AG04449 (cell line): Measurements from ENCODE around the gene IGF1R.
A peak's percentile ranks its signal among the peaks of the same experiment; 100 is the strongest.

ENCODE experiments used
- CTCF ChIA-PET: fragments of 350-600 bp; formaldehyde crosslinking; extraction: SDS; loops from one replicate; lab custom pipeline; 2021; ENCODE audit warnings: antibody characterized with exemption; lab: Yijun Ruan, JAX
- POLR2A ChIA-PET: fragments of 400-600, 350-600 bp; formaldehyde crosslinking; extraction: SDS; loops from one replicate; lab custom pipeline; 2020; ENCODE audit warnings: antibody characterized with exemption, inconsistent platforms; lab: Yijun Ruan, JAX
- DNase-seq: peaks from one replicate; pipeline ENCODE4 v3.0.0-alpha.2; 2010; ENCODE audit warnings: low read depth, low spot score
- H3K4me3 ChIP-seq: 2 replicates; pipeline ENCODE4 v1.5.1; 2011; ENCODE audit warnings: low read depth, mild to moderate bottlenecking, control low read depth, low read length
- CTCF ChIP-seq: IDR thresholded peaks from one replicate; pipeline ENCODE4 v1.5.1; 2011; ENCODE audit warnings: mild to moderate bottlenecking, moderate library complexity, low read length, control low read depth, inconsistent platforms; ENCODE audit not compliant: insufficient read depth; ENCODE audit errors: missing control alignments

IGF1R gene

GRCh38 chr15:98657721-98658120, 9.4 kb downstream of the IGF1R start:
- H3K4me3 ChIP-seq, result no peak overlapping the region
- TF ChIP-seq CTCF, result no peak
- CTCF ChIA-PET, result interaction anchor here (0.9 to 7.8 kb wide), 11 partner anchors 11 to 402 kb away, joined by 3 to 96 read pairs (median 4); partner anchors contain the start of gene IGF1R
- POLR2A ChIA-PET, result no interaction called here
- DNase-seq, result no peak

DNA sequence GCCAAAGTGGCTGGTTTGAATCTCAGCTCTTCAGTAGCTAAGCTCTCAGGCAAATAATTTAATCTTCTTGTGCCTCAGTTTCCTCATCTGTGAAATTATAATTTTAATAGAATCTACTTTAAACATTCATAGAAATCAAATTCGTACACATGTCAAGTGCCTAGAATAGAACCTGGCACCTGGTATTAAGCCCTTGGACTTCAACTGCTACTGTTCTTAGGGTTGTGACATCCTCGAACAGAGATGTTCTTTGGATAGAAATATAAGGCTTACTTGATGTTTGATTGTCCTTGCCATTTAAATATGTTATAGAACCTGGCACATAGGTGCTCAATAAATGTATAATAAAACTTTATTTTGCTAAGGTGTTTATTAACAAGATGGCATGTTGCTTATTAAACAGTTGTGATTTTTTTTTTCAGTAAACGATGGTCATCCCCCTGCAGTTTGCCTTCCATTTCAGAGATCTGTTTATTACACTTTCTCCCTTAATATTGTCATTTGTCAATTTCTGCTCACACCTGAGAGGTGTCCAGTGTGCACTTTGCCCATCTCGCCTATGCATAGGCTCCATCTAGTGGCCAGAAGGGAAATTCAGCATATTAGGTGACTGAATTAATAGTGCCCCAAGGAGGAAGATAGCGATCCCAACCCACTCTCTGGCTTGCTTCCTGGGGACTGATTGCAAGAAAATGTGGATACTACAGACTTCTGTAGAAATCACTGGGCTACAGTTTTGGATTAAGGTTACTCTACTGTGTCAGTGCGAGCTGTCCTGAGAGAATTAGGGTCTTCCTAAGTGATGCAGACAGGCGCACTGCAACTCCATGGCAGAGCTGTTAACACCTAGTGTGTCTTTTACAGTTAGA, 10.7 kb downstream of the IGF1R start:
- no peak overlapping the region for H3K4me3 ChIP-seq
- no peak for DNase-seq
- ChIA-PET CTCF (interaction anchor here (0.6 to 7.8 kb wide), 43 partner anchors 7 to 420 kb away, joined by 3 to 96 read pairs (median 4); partner anchors contain the start of gene IGF1R), POLR2A (no interaction called here)
- peak; percentile 70 for TF ChIP-seq CTCF

- POLR2A ChIA-PET, result no interaction called here
Observed at GRCh38 chr15:98660055-98660454, 11.7 kb downstream of the IGF1R start.

DNA sequence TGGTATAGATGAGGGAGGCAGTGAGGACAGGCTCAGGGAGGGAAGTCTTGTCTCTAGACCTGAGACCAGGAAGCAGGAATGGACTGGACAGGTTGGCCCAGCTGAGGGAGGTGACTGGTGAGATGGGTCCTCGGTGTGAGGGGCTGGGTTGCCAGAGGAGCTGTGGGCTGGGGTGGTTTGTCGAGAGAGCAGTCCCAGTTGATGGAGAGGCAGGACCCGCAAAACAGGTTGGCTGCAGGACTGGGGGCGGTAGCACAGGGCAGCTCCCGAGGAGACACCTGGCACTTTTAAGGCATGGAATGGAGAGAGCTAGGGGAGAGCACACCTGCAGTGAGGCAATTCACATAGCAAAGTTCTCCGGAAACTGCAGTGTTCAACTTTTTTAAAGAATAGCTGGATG, 14.7 kb downstream of the IGF1R start:
- no peak for TF ChIP-seq CTCF
- POLR2A ChIA-PET, result no interaction called here
- no peak for DNase-seq
- CTCF ChIA-PET, result interaction anchor here (0.6 to 7.8 kb wide), 2 partner anchors 17 to 144 kb away, joined by 5 to 44 read pairs; partner anchors contain the start of gene IGF1R
- no peak overlapping the region for H3K4me3 ChIP-seq

More at GRCh38 chr15:98660055-98660454, 11.7 kb downstream of the IGF1R start:
- DNase-seq, result no peak
- no peak overlapping the region for H3K4me3 ChIP-seq
- CTCF ChIA-PET, result interaction anchor here (0.6 to 7.8 kb wide), 41 partner anchors 8 to 419 kb away, joined by 3 to 96 read pairs (median 4); partner anchors contain the start of gene IGF1R
- TF ChIP-seq CTCF, result no peak

DNA sequence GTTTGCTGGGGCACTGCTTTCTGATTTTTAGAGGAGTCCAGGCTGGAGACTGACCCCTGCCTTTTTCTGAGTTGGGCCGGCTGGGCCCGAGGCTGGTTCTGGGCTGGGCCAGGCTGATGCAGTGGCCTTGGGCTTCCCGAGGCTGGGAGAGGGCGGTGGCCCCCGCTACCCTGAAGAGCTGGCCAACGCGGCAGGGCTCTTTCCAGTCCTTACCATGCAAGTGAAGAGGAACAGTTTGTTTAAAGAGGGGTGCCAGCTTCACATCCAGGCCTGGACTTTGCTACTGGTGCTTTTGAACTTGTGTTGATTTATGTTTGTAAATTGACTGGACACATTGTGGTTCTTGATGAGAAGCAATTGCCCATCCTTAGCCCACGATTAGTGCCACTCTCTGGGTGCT, 15.3 kb downstream of the IGF1R start:
- no peak for TF ChIP-seq CTCF
- no peak for DNase-seq
- CTCF ChIA-PET, result interaction anchor here (1.3 kb wide), 1 partner anchor 151 kb away, joined by 3 read pairs; no protein-coding TSS in a partner anchor
- POLR2A ChIA-PET, result no interaction called here
- no peak overlapping the region for H3K4me3 ChIP-seq

- no peak for DNase-seq
- CTCF ChIA-PET, result interaction anchor here (0.8 to 9.2 kb wide), 8 partner anchors 8 to 413 kb away, joined by 3 to 96 read pairs (median 4); no protein-coding TSS in a partner anchor
- H3K4me3 ChIP-seq, result no peak overlapping the region
- no peak for TF ChIP-seq CTCF
- POLR2A ChIA-PET, result no interaction called here
Observed at GRCh38 chr15:98666441-98666840, 18.1 kb downstream of the IGF1R start.
